ENCODE data around the gene SERPINA5. TPM values are rescaled to one million over a fixed set of nuclear protein-coding genes. Genes with fewer than 3 reads are reported as not detected.

Gene SERPINA5
- total RNA-seq, 1 donor from 2014 or later = not detected

DNA sequence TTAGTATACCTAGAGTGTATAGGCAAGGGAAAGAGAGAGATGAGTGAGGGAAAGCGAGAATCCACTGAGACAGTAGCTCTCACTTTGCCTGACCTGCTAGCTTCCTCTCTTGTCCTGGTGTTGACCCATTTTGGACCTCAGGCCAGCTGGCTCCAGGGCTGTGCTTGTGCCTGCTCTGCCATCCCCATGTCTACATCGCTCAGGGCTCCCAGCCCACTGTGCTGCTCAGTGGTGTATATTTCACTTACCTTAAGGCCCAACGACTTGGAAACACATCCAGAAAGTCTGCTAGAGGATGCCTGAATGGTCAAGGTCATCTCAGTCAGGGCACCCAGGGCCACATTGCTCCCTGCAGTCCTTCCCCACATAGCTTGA is 20.9 kb upstream of the SERPINA5 start:
- H3K36me3 Mint-ChIP-seq (ENCODE audit: low read depth) = no peaks in the 10 kb centered on the region
- ATAC-seq (ENCODE audit: low read depth) (no peak), DNase-seq (no peak)
- no peaks in the 10 kb centered on the region for H3K4me1 Mint-ChIP-seq
- ChIA-PET POLR2A (no interaction called here), CTCF (no interaction called here)
- H3K9me3 Mint-ChIP-seq = peaks cover 2% of the 10 kb centered on the region
- peaks cover 2% of the 10 kb centered on the region for H3K27me3 Mint-ChIP-seq
- H3K4me3 Mint-ChIP-seq = no peak overlapping the region
- intact Hi-C loops (cut with micrococcal nuclease) = no loop called here
- no peak overlapping the region for H3K27ac Mint-ChIP-seq
- TF ChIP-seq, protein P1, sequence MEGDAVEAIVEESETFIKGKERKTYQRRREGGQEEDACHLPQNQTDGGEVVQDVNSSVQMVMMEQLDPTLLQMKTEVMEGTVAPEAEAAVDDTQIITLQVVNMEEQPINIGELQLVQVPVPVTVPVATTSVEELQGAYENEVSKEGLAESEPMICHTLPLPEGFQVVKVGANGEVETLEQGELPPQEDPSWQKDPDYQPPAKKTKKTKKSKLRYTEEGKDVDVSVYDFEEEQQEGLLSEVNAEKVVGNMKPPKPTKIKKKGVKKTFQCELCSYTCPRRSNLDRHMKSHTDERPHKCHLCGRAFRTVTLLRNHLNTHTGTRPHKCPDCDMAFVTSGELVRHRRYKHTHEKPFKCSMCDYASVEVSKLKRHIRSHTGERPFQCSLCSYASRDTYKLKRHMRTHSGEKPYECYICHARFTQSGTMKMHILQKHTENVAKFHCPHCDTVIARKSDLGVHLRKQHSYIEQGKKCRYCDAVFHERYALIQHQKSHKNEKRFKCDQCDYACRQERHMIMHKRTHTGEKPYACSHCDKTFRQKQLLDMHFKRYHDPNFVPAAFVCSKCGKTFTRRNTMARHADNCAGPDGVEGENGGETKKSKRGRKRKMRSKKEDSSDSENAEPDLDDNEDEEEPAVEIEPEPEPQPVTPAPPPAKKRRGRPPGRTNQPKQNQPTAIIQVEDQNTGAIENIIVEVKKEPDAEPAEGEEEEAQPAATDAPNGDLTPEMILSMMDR (IDR thresholded peaks at IDR 0.05) = no peak

DNA sequence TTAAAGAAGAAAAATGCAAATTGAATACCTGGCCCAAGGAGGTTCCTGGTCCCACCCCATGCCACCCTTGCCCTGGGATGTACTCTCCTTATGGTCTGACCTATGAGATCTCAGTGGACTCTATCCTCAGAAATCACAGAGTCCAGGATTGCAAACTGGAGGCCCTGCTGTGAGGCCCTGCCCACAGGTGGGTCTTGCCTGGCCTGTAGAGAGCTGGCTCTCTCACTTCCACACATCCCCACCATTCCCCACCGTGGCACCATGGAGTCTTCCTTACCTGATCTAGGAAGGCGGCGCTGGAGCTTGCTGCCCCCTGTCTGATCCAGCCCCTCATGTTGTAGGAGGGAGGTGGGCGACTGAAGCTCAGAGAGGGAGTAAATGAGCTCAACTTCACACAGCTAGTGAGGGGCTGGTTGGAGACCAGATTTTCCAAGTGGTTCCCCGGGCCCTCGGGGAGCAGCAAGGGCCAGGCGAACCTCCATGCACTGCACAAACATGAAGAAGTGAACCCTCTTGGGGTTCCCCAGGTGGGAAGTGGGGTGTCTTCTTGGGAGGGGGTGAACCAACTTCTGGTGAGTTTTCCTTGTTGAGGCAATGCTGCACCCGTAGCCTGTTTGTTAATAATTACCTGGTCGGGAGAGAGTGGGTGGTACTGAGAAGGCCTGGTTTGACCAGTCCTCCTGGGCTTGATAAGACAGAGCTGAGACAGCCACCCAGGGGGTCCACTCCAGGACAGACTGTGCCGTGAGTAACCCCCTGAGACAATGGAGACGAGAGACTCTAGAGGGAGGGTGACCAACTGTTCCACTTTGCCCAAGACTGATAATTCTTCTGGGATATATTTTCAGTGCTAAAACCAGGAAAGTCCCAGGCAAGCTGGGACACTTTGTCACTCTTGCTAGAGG is 20.2 kb upstream of the SERPINA5 start, which contains the start of gene SERPINA4:
SERPINA4 (plus strand) TSS at position 692 of the 905 bp plus-strand sequence. CDS start 2,041 bp downstream, outside the sequence.
- H3K27ac Mint-ChIP-seq = no peak within 1 kb of the TSS
- no peaks in the 10 kb centered on the region for H3K36me3 Mint-ChIP-seq (ENCODE audit: low read depth)
- ChIA-PET CTCF (interaction anchor here (1.4 kb wide), 1 partner anchor 12 kb away, joined by 4 read pairs; no protein-coding TSS in a partner anchor), POLR2A (no interaction called here)
- H3K4me3 Mint-ChIP-seq = no peak within 1 kb of the TSS
- intact Hi-C loops (cut with micrococcal nuclease) = no loop called here
- DNase-seq = no peak
- no peaks in the 10 kb centered on the region for H3K27me3 Mint-ChIP-seq
- no peak for ATAC-seq (ENCODE audit: low read depth)
- H3K9me3 Mint-ChIP-seq = no peaks in the 10 kb centered on the region
- TF ChIP-seq, protein P1 (IDR thresholded peaks at IDR 0.05) = no peak
- H3K4me1 Mint-ChIP-seq = no peaks in the 10 kb centered on the region

DNA sequence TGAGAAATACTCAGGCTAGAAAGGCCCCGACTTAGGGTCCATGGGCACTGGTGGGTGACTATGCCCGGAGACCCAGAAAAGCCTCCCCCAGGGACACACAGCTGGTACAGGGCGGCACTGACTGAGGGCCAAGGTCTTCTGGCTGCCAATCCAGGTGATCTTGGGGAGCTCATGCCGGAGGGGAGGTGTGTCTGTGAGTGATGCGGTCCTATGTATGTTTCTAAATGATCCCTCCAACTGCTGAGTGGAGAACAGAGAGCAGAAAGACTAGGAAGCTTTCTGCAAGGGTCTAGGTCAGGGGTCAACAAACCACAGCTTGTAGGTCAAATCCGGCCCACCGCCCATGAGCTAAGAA is 19.6 kb upstream of the SERPINA5 start:
- ChIA-PET POLR2A (no interaction called here), CTCF (interaction anchor here (1.4 kb wide), 1 partner anchor 13 kb away, joined by 4 read pairs; no protein-coding TSS in a partner anchor)
- no peaks in the 10 kb centered on the region for H3K4me1 Mint-ChIP-seq
- DNase-seq = no peak
- TF ChIP-seq, protein P1 (IDR thresholded peaks at IDR 0.05) = no peak
- ATAC-seq (ENCODE audit: low read depth) = no peak
- H3K36me3 Mint-ChIP-seq (ENCODE audit: low read depth) = no peaks in the 10 kb centered on the region
- H3K4me3 Mint-ChIP-seq = no peak overlapping the region
- no peaks in the 10 kb centered on the region for H3K27me3 Mint-ChIP-seq
- H3K9me3 Mint-ChIP-seq = no peaks in the 10 kb centered on the region
- H3K27ac Mint-ChIP-seq = no peak overlapping the region
- intact Hi-C loops (cut with micrococcal nuclease) = no loop called here

DNA sequence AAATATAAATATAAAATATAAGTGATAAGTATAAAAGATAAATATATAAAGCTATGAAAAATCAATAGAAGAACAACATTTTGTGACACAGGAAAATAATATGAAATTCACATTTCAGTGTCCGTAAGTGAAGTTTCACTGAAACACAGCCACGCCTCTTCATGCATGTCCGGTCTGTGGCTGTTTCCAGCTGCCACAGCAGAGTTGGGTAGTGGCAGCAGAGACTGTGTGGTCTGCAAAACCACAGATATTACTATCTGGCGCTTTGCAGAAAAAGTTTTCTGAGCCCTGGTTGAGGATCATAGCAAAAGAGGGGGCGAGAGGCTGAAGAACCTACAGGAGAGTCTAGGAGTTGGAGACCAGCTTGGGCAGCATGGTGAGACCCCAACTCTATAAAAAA is 19.2 kb upstream of the SERPINA5 start:
- no peaks in the 10 kb centered on the region for H3K9me3 Mint-ChIP-seq
- intact Hi-C loops (cut with micrococcal nuclease) = no loop called here
- TF ChIP-seq, protein P1 (IDR thresholded peaks at IDR 0.05) = no peak
- no peak overlapping the region for H3K27ac Mint-ChIP-seq
- H3K27me3 Mint-ChIP-seq = no peaks in the 10 kb centered on the region
- no peak for DNase-seq
- H3K4me3 Mint-ChIP-seq = no peak overlapping the region
- no peak for ATAC-seq (ENCODE audit: low read depth)
- no peaks in the 10 kb centered on the region for H3K36me3 Mint-ChIP-seq (ENCODE audit: low read depth)
- ChIA-PET POLR2A (no interaction called here), CTCF (interaction anchor here (1.4 kb wide), 1 partner anchor 13 kb away, joined by 4 read pairs; no protein-coding TSS in a partner anchor)
- H3K4me1 Mint-ChIP-seq = no peaks in the 10 kb centered on the region

DNA sequence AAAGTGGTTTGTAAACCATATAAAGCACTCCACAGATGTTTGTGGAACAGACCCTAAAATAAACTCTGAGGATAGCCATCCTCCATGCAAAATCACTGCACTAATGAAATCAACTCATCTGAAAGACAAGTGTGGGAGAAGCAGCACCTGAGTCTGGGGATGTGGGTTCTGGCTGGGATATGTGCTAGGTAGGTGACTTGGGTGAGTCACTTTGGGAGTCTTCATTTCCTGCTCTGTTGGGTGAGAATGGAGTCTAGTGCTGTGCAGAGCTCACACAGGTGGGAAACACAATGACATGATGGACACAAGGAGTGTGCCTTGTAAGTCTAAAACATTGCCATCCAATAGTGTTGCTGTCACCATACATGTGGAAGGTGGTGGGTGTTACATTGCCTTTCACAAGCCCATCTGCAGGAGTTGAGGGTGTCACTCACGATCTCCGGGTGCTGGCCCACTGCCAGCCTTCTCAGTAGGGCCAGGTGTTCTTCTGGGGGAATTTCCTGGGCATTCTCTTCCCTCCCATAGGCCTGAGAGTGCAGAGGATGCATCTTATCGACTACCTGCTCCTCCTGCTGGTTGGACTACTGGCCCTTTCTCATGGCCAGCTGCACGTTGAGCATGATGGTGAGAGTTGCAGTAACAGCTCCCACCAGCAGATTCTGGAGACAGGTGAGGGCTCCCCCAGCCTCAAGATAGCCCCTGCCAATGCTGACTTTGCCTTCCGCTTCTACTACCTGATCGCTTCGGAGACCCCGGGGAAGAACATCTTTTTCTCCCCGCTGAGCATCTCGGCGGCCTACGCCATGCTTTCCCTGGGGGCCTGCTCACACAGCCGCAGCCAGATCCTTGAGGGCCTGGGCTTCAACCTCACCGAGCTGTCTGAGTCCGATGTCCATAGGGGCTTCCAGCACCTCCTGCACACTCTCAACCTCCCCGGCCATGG is 18.0 kb upstream of the SERPINA5 start:
- no peaks in the 10 kb centered on the region for H3K36me3 Mint-ChIP-seq (ENCODE audit: low read depth)
- no peak for ATAC-seq (ENCODE audit: low read depth)
- ChIA-PET CTCF (no interaction called here), POLR2A (no interaction called here)
- no peak overlapping the region for H3K4me3 Mint-ChIP-seq
- TF ChIP-seq, protein P1 (IDR thresholded peaks at IDR 0.05) = no peak
- H3K4me1 Mint-ChIP-seq = no peaks in the 10 kb centered on the region
- no peak overlapping the region for H3K27ac Mint-ChIP-seq
- H3K9me3 Mint-ChIP-seq = no peaks in the 10 kb centered on the region
- no peaks in the 10 kb centered on the region for H3K27me3 Mint-ChIP-seq
- intact Hi-C loops (cut with micrococcal nuclease) = no loop called here
- DNase-seq = no peak

Measured in activated B cell treated with CpG ODN at 0.5 μM for 24 hours (primary cell).